ENCODE data around the gene PPP2R5E.
A peak's percentile ranks its signal among the peaks of the same experiment; 100 is the strongest.

The PPP2R5E gene

DNA sequence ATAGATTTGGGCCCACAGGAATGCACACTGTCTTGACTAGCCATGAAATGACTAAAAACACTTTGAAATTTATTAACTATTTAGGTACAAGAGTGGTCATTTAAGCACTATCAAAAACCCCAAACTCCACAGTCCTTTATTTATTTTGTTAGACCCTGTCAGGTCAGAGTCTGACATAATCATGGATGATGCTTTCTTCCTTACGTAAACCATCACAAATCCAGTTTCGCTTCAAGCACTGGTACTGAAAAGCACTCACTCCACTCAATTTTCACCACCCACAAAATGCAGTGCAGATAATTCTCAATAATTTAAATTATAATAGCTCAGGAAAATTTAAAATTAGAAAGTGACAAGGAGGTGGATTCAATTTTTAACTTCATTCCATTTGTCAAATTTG lies 25.8 kb downstream of the PPP2R5E start:
- no peak for DNase-seq

DNA sequence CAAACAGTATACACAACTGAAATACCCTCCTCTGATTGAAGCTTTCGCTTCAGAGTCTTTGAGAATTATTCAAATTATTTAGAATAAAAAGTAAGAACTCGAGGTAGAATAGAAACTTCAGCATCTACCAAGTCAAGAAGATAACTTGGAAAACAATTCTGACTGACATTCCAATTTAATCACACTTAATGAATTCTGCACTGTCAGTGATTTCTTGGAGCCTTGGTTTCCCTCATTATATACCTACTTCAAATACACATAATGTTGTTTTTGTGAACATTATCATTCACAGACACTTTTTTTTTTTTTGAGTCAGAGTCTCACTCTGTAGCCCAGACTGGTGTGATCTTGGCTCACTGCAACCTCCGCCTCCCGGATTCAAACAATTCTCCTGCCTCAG lies 27.9 kb downstream of the PPP2R5E start:
- no peak for DNase-seq

DNA sequence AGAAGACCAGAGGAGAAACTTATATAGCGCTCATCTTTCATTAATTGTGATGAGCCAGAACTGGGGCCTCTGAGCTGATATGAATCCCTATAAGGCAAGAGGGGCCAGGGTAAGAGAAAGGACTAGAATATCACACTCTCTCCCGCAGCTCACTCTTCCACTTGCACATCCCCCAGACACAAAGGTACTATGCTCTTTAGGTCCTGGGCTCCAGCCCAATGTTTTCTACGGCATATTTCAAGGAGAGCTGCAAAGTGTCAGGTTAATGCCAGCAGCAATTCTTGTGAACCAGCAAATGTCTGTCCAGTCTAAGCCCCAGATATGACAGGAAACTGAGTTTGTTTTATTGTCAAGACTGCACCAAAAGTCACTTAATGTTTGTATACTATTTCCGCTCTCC lies 29.4 kb downstream of the PPP2R5E start:
- no peak for DNase-seq

- peak in 1 of 5 experiments; percentile 4 for DNase-seq
Observed at GRCh38 chr14:63512861-63513260, 30.3 kb downstream of the PPP2R5E start.

DNA sequence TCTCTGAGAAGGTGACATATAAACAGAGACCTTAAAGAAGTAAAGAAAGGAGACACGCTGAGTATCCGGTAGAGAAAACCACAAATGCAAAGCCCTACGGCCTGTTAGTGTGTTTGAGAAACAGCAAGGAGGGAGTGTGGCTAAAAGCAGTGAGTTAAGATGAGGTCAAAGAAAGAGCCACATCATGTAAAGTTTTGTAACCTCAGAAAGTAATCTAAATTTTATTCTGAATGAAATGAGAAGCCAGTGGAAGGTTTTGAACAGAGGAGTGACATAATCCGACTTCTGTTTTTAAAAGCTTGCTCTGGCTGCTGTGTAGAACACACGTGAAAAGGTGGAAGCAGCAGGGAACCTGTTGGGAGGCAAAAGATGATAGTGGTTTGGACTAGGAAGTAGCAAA lies 32.6 kb downstream of the PPP2R5E start:
- peak in 2 of 5 experiments; percentile 16 to 84 for DNase-seq

DNA sequence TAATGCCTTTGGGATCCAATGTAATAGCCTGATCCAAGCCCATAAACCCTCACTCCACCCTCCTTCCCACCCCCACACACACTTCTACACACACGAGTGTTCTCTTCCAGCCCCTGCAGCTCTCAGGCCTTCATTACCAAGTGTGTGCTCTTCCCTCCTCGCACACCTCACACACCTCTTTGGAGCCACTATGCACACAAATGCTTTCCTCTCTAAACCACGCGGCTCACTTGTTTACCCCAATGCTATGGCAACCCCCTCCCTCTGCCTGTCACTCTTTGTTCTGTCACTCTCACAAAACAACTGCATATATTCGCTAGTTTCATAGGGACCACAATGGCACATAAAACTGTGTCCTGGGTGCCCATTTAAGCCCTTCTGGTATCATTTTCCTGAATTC lies 35.1 kb downstream of the PPP2R5E start:
- DNase-seq = peak in 2 of 5 experiments; percentile 17 to 27

DNA sequence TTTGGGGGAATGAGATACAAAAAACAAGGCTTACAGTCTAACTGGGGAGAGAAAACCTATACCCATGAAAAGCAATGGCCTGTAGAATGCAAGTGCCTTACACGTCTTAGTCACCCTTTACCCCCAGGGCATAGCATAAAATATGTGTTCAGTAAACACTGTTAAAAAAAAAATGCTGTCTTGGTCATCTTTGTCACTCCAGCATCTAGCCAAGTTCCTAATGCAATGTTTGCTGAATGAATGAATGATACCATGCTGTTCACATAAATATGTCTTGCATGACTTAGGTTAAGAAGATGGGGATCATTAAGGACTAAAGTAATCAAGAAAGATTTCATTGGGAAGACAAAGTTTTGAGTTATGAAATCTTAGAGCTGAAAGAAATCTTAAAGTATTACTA lies 38.5 kb downstream of the PPP2R5E start:
- DNase-seq = no peak

DNA sequence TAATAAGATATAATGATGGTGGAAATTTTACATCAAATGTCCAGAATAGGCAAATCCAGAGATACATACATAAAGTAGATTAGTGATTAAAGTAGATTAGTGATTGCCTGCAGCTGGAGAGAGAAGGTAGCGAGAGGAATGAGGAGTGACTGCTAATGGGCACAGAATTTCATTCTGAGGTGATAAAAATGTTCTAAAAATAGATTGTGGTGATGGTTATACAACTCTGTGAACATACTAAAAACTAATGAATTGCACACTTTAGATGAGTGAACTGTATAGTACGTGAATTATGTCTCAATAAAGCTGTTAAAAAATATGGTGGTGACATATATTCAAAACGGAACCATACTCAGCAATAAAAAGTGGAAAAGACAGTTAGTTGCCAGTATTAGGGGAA lies 41.7 kb downstream of the PPP2R5E start:
- DNase-seq = no peak

GRCh38 chr14:63499701-63500250 lies 43.4 kb downstream of the PPP2R5E start:
- no peak for DNase-seq

DNA sequence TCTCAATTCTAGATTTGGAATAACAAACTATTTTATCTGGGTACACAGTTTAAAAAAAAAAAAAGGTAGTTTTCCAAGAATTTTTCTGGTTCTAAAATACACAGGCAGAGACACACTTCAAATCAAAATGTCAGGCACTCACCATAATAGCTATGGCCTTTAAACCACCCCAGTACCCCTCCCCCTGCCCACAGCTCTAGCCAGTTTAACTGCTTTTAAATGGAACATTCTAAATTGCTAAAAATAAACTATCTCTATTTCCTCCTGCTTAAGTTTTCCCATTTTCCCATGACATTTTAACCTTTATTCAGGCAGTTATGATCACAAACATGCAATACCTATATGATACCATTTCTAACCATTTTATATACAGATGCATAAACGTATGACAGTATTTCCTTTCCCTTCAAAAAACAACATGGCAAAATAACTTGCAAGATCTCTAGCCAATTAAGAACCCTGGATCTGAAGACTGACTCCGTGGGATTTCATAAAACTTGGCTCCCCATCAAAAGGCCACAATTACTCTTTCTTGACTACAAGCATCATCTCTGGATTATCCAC lies 46.3 kb downstream of the PPP2R5E start:
- no peak for DNase-seq

- DNase-seq = no peak
Observed at GRCh38 chr14:63493246-63493645, 49.9 kb downstream of the PPP2R5E start.

DNA sequence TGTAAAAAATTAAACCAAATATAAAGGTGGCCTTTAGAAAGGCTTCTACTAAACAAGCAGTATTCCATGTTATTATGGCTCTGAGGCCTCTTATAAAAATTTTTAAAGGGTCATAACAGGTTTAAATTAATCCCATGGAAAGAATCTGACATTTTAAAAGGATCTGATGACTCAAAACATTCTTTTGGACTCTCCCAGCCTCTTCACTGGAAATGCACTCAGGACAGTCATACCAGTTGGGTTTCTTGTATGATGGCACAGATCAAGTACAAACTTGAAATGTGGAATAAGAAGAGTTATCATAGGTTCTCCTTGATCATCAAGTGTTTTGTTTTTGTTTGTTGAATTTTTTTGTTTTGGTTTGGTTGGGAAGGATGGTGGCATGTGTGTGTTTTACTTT lies 50.8 kb downstream of the PPP2R5E start:
- no peak for DNase-seq

DNA sequence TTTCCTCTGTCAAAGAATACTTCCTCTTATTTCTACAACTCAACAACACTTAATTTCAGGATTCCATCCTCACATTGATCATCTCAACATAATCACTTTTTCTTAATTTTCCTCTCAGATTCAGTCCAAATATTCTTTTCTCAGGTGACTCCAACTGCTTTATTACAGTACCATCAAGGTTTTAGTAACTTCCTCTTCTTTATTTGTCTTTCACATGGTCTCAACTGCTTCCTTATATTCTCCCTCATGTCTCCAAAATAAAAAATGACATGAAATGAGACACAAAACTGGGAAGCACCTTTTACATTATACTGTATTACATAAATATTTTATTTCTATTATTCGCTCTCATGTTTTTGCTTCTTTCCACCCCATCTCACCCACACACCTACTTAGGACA lies 55.5 kb downstream of the PPP2R5E start:
- no peak for DNase-seq

DNA sequence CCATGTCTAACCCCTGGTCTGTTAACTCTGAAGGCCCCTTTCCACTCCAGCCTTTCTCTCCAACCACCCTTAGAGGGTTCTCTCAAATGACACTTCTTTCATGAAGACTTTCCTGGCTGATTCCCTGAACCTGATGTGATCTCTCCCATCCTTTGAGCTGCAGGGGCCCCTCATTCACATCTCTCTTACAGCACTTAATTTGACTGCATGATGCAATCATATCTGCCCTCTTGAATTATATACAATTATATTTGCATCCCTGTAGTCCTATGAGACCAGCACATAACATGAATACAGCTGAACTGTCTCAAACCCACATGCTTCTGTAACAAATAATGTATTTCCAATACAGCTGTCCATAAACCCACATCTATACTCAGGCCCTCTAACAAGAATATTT lies 56.4 kb downstream of the PPP2R5E start:
- no peak for DNase-seq

- DNase-seq = no peak
Observed at GRCh38 chr14:63483315-63483714, 59.9 kb downstream of the PPP2R5E start.

DNA sequence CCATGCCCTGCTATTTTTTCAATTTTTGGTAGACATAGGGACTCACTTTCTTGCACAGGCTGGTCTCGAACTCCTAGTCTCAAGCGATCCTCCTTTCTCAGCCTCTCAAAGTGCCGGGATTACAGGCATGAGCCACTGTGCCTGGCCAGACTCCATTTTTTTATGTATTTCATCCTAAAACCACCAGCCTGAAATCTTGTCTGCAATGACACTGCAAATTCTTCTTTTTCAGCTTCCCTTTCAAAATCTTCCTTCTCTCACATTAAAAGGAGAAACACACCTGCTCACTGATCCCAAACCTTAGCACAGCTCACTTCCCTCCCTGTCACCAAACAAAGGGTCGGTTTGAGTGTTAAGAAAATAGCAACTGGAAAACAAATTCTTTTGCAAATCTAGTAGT lies 62.6 kb downstream of the PPP2R5E start:
- no peak for DNase-seq

DNA sequence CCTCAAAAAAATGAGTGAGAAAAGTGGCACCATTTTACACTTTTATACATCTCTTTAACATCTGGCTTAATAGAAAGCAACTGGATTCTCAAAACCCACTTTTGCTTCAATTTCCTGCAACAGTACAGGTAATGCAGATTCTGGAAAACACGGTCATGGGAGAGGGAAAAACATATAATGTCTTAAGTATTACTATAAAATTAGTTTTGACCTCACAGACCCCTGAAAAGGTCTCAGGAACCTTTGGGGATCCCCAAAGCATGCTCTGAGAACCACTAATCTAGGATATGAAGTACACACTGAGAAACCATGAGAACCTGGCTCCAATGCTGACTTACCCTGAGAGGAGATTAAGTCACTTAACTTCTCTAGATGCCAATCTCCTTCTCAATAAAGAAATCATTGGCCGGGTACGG lies 64.7 kb downstream of the PPP2R5E start:
- peak in 1 of 5 experiments; percentile 58 for DNase-seq

- DNase-seq = peak in 2 of 5 experiments; percentile 9 to 89
Observed at GRCh38 chr14:63478010-63478409, 65.2 kb downstream of the PPP2R5E start.

GRCh38 chr14:63477556-63477955 lies 65.6 kb downstream of the PPP2R5E start:
- no peak for DNase-seq

DNA sequence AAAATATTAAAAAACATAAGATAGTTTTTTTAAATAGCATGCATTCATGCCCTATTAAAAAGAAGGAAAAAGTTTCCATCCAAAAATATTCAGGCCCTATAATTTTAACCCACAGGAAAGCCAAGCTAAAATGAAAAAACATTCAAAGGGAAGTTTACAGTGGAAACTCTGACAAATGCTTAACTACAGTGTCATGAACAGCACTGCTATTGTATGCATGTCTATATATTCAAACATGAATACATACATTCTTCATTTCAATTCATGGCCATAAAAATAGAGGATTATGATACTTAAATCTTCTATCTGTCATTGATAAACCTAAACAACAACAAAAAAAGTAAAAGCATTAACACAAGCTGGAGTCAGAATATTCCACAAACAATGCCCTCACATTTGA lies 67.4 kb downstream of the PPP2R5E start:
- no peak for DNase-seq

DNA sequence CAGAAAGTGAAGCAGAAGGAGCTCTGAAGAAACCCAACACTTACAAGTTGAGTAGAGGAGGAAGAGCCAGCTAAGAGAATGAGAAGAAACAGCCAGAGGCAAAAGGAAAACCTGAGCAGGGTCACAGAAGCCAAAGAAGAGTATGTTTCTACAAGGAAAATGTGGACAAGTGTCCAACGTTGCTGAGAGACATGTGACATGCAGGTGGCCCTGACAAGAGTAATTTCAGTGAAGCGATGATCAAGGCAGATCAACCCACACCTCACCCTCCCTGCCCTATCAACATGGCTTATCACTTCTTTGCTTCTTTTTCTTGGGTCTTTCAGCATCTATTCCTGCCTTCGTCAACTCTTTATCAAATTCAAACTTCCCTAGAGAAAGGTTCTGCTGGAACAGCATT lies 68.3 kb downstream of the PPP2R5E start:
- no peak for DNase-seq

GRCh38 chr14:63474111-63474510 lies 69.1 kb downstream of the PPP2R5E start:
- DNase-seq = no peak

DNA sequence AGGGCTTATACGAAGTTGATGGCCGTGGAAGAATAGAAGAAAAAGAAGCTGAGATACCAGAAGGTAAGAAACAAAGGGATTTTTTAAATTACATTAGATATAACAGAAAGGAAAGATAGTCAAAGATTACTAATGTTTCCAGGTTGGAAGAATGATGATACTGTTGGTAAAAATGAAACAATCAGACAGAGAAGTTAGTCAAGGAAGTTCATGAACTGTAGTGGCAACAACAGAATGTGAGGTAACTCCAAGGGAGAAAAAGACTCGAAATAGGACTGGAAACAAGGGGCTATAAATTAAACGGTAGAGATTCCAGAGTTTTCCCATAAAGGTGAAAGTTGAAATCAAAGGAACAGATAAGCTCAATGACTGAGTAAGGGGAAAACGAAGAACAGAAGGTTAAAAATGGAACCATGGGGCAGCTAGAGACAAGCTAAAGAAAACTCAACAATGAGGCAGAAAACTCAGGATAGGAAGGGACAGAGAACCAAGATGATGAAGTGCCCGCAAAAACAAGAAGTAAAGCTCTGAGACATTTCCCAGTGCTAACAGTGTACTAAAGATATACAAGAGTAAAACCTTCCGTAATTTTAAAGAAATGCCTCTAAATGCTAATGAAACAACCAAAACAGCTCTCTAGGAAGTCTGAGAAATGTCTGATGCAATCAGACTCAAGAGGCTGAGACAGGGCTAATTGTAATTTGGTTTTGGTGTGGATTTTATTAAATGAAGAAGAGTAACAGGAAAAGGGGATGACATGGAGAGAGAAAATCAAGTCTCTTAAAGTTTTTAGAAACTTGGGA lies 70.0 kb downstream of the PPP2R5E start:
- no peak for DNase-seq

Measured in T-helper 2 cell (primary cell).